TTC549 (cell line): ENCODE results near the gene PARP2.
A peak's percentile ranks its signal among the peaks of the same experiment; 100 is the strongest.
"Not testable (repeated sequence)": the region's sequence is repeated elsewhere in the genome, so short reads cannot be mapped to it uniquely, and the experiment has no call there.

ENCODE experiments used
- FAIRE-seq: peaks from 2 replicates; lab custom pipeline; 2012; peaks lifted over from hg19 to GRCh38; lab: Jason Lieb, UNC

Gene PARP2

GRCh38 chr14:20343092-20343861, at the start of gene PARP2:
PARP2 (plus strand) TSS chr14:20343635; CDS start chr14:20343642, 7 bp downstream.
- peak; percentile 98 for FAIRE-seq

GRCh38 chr14:20294636-20295035, 48.8 kb upstream of the PARP2 start:
- no peak for FAIRE-seq

- no peak for FAIRE-seq
Observed at GRCh38 chr14:20295067-20295466, 48.4 kb upstream of the PARP2 start.

- no peak for FAIRE-seq
Observed at GRCh38 chr14:20302042-20302755, 41.2 kb upstream of the PARP2 start.

GRCh38 chr14:20305265-20306078, 38.0 kb upstream of the PARP2 start, which contains the start of gene TTC5:
TTC5 (minus strand) TSS chr14:20305951; CDS start chr14:20305937, 14 bp downstream.
- FAIRE-seq, result peak; percentile 86

GRCh38 chr14:20306079-20306423, 37.4 kb upstream of the PARP2 start:
- no peak for FAIRE-seq

- no peak for FAIRE-seq
Observed at GRCh38 chr14:20314026-20314425, 29.4 kb upstream of the PARP2 start.

GRCh38 chr14:20317720-20318119, 25.7 kb upstream of the PARP2 start:
- FAIRE-seq, result no peak

DNA sequence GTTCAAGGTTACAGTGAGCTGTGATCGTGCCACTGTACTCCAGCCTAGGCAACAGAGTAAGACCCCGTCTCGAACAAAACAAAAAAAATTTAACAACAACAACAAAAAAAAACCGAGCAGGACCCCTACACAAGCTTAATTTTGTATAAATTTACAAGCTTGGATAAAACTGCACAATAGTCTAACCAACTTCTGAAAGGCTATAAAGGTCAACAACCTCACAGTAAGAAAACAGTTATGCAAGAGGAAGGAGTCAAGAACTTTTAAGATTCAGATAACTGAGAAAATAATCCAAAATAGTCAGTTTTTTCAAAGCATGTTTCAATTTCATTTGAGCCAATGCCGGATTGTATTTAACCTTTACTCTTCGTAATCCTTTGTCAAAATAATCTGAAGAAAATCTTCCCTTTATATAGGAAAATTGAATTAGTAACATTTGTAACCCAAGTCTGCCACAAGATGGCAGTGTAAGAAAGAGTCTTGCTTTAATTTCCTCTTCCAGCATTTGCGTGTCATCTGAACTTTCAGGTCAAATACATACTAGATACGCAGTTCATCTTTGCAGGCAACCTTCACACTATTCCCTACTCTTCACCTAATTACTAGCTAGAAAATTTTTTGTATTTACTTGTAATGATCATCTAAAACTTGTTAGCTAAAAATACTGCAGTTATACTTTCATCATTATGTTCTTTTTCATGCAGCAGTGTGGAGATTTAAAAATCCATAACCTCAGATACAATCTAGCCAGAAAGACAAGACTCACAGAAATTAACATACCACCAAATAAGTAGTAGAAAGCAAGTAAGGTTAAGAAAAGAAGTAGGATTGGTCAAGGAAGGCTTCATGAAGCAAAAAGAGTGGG, 16.2 kb upstream of the PARP2 start:
- peak; percentile 90 for FAIRE-seq

GRCh38 chr14:20328705-20329104, 14.7 kb upstream of the PARP2 start:
- no peak for FAIRE-seq

DNA sequence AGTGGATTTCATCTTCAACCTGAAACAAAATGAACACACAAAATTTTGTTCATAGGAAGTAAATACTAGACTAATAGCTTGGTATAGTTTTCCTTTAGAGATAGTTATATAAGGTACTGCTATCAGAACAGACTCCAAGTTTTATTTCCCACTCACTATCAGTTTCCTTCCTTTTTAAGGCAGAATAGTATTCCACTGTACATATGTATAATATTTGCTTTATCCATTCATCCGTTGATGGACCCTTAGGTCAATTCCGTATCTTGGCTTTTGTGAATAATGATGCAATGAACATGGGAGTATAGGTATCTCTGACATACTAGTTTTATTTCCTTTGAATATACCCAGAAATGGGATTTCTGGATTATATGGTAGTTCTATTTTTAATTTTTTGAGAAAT, 14.1 kb upstream of the PARP2 start:
- no peak for FAIRE-seq

DNA sequence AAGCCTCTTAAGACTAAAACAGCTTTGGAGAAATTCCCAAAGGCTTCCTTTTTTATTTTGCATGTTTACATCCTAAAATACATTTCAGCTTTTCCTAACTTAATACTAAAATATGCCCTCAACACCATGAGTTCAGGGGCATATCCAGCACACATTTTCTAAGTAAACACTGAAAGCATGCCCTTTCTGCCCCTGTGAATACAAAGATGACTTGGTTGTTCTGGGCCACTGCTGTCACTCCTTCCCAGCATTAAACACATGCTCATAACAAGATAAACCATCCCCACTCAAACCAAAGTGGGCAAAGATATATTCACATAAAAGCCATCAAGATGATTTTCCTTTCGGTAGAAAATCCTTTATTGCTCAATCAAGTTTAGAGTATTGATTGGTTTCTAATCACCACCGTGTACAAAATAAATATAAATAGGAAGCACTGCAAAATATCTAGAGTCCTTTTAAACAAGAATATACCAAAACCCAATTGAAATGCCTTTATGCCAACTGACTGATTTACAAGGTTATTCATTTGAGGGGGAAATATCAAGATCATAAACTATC, 12.3 kb upstream of the PARP2 start:
- no peak for FAIRE-seq

DNA sequence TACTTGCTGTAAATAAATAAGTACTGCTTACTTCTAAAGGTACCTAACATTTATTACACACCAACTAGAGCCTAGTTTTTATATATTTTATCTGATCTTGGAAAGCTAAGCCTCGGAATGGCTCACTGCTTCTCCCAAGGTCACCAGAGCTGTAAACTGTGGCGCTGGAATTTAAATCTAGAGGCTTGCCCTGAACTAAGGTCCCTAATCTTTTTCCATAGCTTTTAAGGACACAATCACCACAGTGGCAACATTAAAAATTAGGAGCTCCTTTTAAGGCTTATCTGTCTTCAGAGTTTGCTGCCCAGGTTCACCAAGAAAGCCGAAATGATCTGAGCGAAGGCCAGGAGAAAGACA, 11.0 kb upstream of the PARP2 start:
- FAIRE-seq, result no peak

- FAIRE-seq, result peak; percentile 95
Observed at GRCh38 chr14:20332788-20333493, 10.5 kb upstream of the PARP2 start, which contains the start of gene CCNB1IP1. CCNB1IP1 (minus strand) TSS chr14:20333279; CDS start chr14:20316523, 16,756 bp downstream.

GRCh38 chr14:20333494-20333841, 10.0 kb upstream of the PARP2 start:
- FAIRE-seq, result no peak

- FAIRE-seq, result no peak
Observed at GRCh38 chr14:20334017-20334416, 9.4 kb upstream of the PARP2 start.

- FAIRE-seq, result not testable (repeated sequence)
Observed at GRCh38 chr14:20341032-20341431, 2.4 kb upstream of the PARP2 start.

DNA sequence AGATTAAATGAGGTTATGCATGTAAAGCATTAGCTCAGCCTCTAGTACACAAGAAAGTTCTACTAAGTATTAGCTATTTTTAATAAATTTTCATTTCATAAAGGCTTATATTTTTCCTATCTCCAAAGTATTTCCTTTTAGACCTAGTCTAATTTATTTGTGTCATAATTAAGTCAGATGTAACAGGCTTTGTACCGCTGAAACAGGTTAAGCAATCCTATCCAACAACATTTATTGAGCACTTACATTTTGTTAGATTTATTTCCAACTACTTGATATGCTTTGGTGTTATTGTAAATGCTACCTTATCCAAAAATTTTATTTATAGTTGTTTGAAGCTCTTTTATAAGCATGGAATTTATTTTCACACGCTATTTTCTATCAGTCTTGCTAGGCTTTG, 1.8 kb upstream of the PARP2 start:
- no peak for FAIRE-seq

DNA sequence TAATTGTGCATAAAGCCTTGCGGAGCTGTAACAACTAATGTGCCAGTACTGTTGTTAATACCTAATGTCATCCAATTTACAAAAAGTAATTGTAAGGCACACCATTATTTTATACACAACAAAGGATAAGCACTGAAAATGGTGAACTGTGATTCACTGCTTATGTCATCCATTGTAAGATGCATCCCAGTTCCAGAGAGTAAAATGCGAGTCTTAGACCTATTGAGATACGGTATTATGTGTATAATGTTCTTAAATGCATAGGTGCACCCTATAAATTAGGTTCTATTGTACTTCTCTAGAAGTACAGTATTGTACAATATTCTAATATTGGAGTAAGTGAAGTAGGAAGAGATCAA, 406 bp downstream of the PARP2 start:
- no peak for FAIRE-seq

- FAIRE-seq, result no peak
Observed at GRCh38 chr14:20345366-20345765, 1.9 kb downstream of the PARP2 start.

GRCh38 chr14:20346713-20347112, 3.3 kb downstream of the PARP2 start:
- no peak for FAIRE-seq
